Esophagus muscularis mucosa (tissue), 4 donors: ENCODE measurements around the gene MACC1. TPM values are rescaled to one million over a fixed set of nuclear protein-coding genes. Genes with fewer than 3 reads are reported as not detected.

Experiments used
- DNase-seq: peaks from one replicate; pipeline ENCODE4 v3.0.0-alpha.2; 2017; ENCODE audit errors: extremely low spot score
- H3K27ac ChIP-seq, 4 donors: fragments of 200-600 bp; sonication (generic); replicated peaks in 1 of 4; 1 replicate in 3 of 4; 2 replicates in 1 of 4; pipeline ENCODE4 v1.5.1; 2016 to 2019; ENCODE audit warnings: mild to moderate bottlenecking in 1 of 4
- H3K27me3 ChIP-seq, 4 donors: fragments of 200-600 bp; sonication (generic); one replicate each; pipeline versions ENCODE4 v1.5.1 to v1.6.0; 2016 to 2019
- H3K36me3 ChIP-seq, 4 donors: fragments of 200-600 bp; sonication (generic); one replicate each; pipeline ENCODE4 v1.5.1; 2016 to 2019
- H3K4me1 ChIP-seq, 4 donors: fragments of 200-600 bp; sonication (generic); one replicate each; pipeline ENCODE4 v1.5.1; 2016 to 2019
- H3K4me3 ChIP-seq, 4 donors: fragments of 200-600 bp; sonication (generic); 1 replicate in 2 of 4; 2 replicates in 2 of 4; pipeline ENCODE4 v1.5.1; 2016 to 2019; ENCODE audit warnings: mild to moderate bottlenecking in 4 of 4, moderate library complexity in 1 of 4
- H3K9me3 ChIP-seq, 4 donors: fragments of 200-600 bp; sonication (generic); 1 replicate in 3 of 4; 2 replicates in 1 of 4; pipeline ENCODE4 v1.5.1; 2016 to 2019
- EP300 ChIP-seq: sonication (generic); formaldehyde crosslinking; IDR thresholded peaks from one replicate; pipeline ENCODE4 v1.6.1; 2017; ENCODE audit warnings: antibody characterized with exemption
- POLR2A ChIP-seq: fragments of 450-650 bp; IDR thresholded peaks from one replicate; pipeline ENCODE4 v1.6.1; 2017; ENCODE audit warnings: antibody characterized with exemption, moderate library complexity, mild to moderate bottlenecking, low read depth
- POLR2AphosphoS5 ChIP-seq, 2 donors: sonication (generic); formaldehyde crosslinking; IDR thresholded peaks; one replicate each; pipeline ENCODE4 v1.6.1; 2017; ENCODE audit warnings: antibody characterized with exemption in 2 of 2
- WGBS: methylation state at CpG from one replicate; pipeline ENCODE4 v1.1.5; 2018; 5-methylcytosine and 5-hydroxymethylcytosine counted together
- intact Hi-C: fragments of 100-400 bp; cut with DNase I; formaldehyde crosslinking; loops from one replicate; pipeline ENCODE4 v1.15.1; 2023
- total RNA-seq, 4 donors: library from RNA; depleted of rRNA; stranded (reverse); fragments of >200 nt; gene quantifications; one replicate each; pipeline versions ENCODE4 v1.1.0 to v1.2.1, GENCODE V29; 2016
- TF ChIP-seq, protein P1 (sequence below), 3 experiments: fragments of 200-600 bp in 2 of 3; fragments of 450-650 bp in 1 of 3; sonication (generic) in 2 of 3; IDR thresholded peaks; one replicate each; pipeline ENCODE4 v1.5.1; 2017 to 2019; ENCODE audit warnings: antibody characterized with exemption in 3 of 3, mild to moderate bottlenecking in 2 of 3, moderate library complexity in 1 of 3

The MACC1 gene
- total RNA-seq, 4 donors from 2014 or later, result under 0.01 to 0.17 (median 0.15) TPM

DNA sequence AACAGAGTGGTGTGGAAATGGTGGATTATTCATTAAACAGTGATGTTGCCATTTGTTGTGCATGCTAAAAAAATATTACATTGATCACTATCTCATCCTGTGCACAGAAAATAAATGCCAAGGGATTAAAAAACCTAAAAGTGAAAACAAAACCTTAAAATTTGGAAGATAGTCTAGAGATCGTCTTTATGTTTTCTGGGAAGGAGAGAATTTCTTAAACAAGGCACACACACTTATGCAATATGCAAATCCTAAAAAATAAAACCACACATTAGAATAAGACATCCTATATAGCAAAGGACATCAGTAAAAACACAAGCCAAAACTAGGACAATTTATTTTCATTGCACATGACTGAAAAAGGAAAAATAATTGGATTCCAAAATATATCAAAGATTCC, 54.5 kb downstream of the MACC1 start:
- TF ChIP-seq EP300, result no peak
- TF ChIP-seq POLR2AphosphoS5 (IDR thresholded peaks at IDR 0.05), result no peak
- TF ChIP-seq, protein P1, sequence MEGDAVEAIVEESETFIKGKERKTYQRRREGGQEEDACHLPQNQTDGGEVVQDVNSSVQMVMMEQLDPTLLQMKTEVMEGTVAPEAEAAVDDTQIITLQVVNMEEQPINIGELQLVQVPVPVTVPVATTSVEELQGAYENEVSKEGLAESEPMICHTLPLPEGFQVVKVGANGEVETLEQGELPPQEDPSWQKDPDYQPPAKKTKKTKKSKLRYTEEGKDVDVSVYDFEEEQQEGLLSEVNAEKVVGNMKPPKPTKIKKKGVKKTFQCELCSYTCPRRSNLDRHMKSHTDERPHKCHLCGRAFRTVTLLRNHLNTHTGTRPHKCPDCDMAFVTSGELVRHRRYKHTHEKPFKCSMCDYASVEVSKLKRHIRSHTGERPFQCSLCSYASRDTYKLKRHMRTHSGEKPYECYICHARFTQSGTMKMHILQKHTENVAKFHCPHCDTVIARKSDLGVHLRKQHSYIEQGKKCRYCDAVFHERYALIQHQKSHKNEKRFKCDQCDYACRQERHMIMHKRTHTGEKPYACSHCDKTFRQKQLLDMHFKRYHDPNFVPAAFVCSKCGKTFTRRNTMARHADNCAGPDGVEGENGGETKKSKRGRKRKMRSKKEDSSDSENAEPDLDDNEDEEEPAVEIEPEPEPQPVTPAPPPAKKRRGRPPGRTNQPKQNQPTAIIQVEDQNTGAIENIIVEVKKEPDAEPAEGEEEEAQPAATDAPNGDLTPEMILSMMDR (IDR thresholded peaks at IDR 0.05), result no peak
- TF ChIP-seq POLR2A, result no peak
- Histone ChIP-seq H3K9me3 (no peaks in the 10 kb centered on the region), H3K27ac (no peak overlapping the region), H3K4me3 (no peak overlapping the region), H3K27me3 (no peaks in the 10 kb centered on the region), H3K36me3 (no peaks in the 10 kb centered on the region), H3K4me1 (peaks cover 0 to 17% (median 7%) of the 10 kb centered on the region in 4 donors)
- no peak for DNase-seq
- WGBS, result 87% methylated on average over 1 of the region's 1 CpG
- intact Hi-C loops, result no loop called here

DNA sequence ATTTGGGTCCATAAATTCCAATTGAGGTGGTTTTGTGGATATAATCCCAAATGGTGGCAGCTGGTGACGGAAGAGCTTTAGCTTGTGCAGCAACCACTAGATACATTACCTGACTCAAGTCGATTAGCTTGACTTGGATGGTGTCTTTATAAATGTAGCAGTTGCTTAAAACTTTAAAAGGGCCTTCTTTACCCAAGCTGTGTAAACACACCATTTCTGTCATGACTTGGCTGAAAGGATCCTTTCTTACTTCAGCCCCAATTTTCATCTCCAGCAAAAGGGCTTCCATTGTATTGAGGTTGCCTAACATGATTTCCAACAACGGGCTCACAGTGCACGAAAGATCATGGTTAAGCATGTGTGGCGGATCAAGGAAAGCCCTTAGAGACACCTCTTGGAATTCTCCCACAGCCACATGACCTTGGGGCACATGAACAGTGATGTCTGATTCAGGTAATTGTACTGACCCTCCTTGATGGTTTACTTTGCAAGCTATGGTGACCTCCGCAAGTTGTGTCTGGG, 57.9 kb downstream of the MACC1 start:
- no peak for TF ChIP-seq POLR2A
- TF ChIP-seq, protein P1 (IDR thresholded peaks at IDR 0.05), result no peak
- Histone ChIP-seq H3K4me1 (no peaks in the 10 kb centered on the region), H3K9me3 (no peaks in the 10 kb centered on the region), H3K27ac (no peak overlapping the region), H3K36me3 (no peaks in the 10 kb centered on the region), H3K27me3 (no peaks in the 10 kb centered on the region), H3K4me3 (no peak overlapping the region)
- no peak for DNase-seq
- WGBS, result 75% methylated on average over 6 of the region's 6 CpGs
- intact Hi-C loops, result no loop called here

DNA sequence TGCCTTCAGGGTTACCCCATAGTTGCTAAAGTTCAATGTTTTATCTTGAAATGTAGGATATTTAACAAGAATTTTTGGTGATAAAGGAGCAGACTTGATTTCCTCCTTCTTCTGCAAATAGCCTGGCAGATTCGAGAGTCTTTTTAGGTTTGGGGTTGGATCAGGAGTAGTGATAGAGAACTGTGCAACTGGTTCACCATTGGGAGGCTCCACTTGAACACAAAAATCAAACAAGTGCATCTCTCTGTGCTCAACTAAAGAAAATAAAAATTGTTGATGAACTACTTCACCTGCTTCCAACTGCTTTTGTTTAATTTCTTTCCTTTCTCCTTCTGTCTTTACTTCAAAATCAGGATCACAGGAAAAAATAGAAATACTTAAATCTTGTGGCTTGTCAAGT, 58.5 kb downstream of the MACC1 start:
- 26% methylated on average over 1 of the region's 1 CpG for WGBS
- intact Hi-C loops, result no loop called here

DNA sequence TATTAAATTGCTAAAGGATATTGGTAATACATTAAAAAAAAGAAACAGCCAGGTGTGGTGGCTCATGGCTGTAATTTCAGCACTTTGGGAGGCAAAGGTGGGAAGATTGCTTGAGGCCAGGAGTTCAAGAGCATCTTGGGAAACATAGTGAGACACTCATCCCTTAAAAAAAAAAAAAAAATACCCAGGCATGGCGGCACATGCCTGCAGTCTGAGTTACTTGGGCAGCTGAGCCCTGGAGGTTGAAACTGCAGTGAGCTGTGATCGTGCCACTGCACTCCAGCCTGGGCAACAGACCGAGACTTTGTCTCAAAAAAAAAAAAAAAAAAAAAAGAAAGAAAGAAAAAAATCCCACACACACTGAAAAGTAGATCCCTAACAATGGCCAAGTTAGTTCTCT, 59.7 kb downstream of the MACC1 start:
- no peak for DNase-seq
- intact Hi-C loops, result no loop called here
- no peaks in the 10 kb centered on the region for H3K9me3 ChIP-seq
- no peaks in the 10 kb centered on the region for H3K27me3 ChIP-seq
- H3K27ac ChIP-seq, result no peak overlapping the region
- H3K4me1 ChIP-seq, result peaks cover 0 to 15% (median 11%) of the 10 kb centered on the region in 4 donors
- 82% methylated on average over 3 of the region's 3 CpGs for WGBS
- H3K4me3 ChIP-seq, result no peak overlapping the region
- TF ChIP-seq POLR2A (no peak), EP300 (no peak), POLR2AphosphoS5 (IDR thresholded peaks at IDR 0.05) (no peak)
- TF ChIP-seq, protein P1 (IDR thresholded peaks at IDR 0.05), result no peak
- H3K36me3 ChIP-seq, result no peaks in the 10 kb centered on the region

More for the DNA sequence above, 58.5 kb downstream of the MACC1 start:
- no peaks in the 10 kb centered on the region for H3K9me3 ChIP-seq
- H3K27ac ChIP-seq, result no peak overlapping the region
- no peak for DNase-seq
- peaks cover 0 to 3% (median under 1%) of the 10 kb centered on the region in 4 donors for H3K4me1 ChIP-seq
- no peak overlapping the region for H3K4me3 ChIP-seq
- TF ChIP-seq EP300, result no peak
- TF ChIP-seq, protein P1 (IDR thresholded peaks at IDR 0.05), result peak in 1 of 3 experiments; percentile 15
- H3K27me3 ChIP-seq, result no peaks in the 10 kb centered on the region
- no peaks in the 10 kb centered on the region for H3K36me3 ChIP-seq

DNA sequence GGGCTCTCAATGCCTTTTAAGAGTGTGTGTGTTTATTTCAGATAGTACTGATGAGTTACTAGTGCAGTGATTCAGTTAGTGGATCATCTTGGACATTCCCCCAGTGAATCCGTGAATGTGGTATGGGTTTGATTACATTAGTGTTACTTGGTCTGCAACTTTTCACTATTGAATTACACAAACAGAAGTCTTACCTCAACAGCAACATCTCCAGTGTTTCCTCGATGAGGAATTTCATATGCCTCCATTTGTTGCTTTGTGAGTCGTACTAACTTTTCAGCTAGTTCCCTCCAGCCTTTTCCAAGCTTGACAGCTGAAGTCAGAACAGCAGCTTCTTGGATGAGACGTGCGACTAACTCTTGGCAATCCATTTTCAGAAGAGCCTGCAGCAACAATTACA, 63.2 kb downstream of the MACC1 start:
- Histone ChIP-seq H3K4me3 (no peak overlapping the region), H3K9me3 (no peaks in the 10 kb centered on the region), H3K27ac (peak overlapping the region in 1 of 4 donors; percentile 18), H3K4me1 (peaks cover 0 to 25% (median 20%) of the 10 kb centered on the region in 4 donors), H3K36me3 (no peaks in the 10 kb centered on the region), H3K27me3 (no peaks in the 10 kb centered on the region)
- WGBS, result 42% methylated on average over 5 of the region's 5 CpGs
- no peak for TF ChIP-seq EP300
- no peak for TF ChIP-seq POLR2AphosphoS5 (IDR thresholded peaks at IDR 0.05)
- TF ChIP-seq, protein P1 (IDR thresholded peaks at IDR 0.05), result no peak
- no peak for TF ChIP-seq POLR2A
- DNase-seq, result no peak
- intact Hi-C loops, result no loop called here
